Measurements from ENCODE around the gene RHOB. TPM values are rescaled to one million over a fixed set of nuclear protein-coding genes. Genes with fewer than 3 reads are reported as not detected.

Gene RHOB
- 286 and 336 TPM in 2 replicates for total RNA-seq

DNA sequence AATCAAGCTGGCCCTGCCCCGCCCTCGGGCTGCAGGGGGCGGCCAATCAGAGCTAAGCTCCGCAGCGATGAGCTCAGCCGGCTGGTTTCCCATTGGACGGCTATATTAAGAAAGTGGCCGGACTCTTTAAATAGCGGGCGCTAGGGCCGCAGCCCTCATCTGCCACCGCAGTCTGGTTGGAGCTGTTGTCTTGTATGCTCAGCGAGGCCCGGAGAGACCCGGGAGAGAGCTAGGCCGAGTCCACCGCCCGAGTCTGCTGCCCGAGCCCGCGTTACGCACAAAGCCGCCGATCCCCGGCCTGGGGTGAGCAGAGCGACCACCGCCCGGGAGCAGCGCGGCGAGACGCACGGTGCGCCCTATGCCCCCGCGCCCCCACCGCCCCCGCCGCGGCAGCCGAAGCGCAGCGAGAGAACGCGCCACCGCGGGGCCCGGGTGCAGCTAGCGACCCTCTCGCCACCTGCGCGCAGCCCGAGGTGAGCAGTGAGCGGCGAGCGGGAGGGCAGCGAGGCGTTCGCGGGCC lies at the start of gene RHOB:
Gene RHOB, plus strand, starts transcription at position 158 of the 520 bp plus-strand sequence. CDS start 392 bp downstream, outside the sequence.

Small RNAs within 50 kb of the gene (small RNA-seq; reads per million reads assigned to genes)
- gene RF00019: not detected
- gene RNA5SP86: not detected

Other genes with a start within 250 kb of the RHOB start
- gene SDC1, start 221.9 kb upstream of the RHOB start, total RNA-seq: 120 and 268 TPM in 2 replicates
- 40.0 and 47.9 TPM in 2 replicates for gene PUM2, start 96.2 kb upstream of the RHOB start, total RNA-seq
- 16.8 and 18.1 TPM in 2 replicates for gene HS1BP3, start 204.0 kb downstream of the RHOB start, total RNA-seq
- under 0.01 TPM in 1 of 2 replicates, not detected in the other for gene GDF7, start 220.1 kb downstream of the RHOB start, total RNA-seq